NCI-H1436 (cell line): ENCODE measurements around the gene MAPK8IP3.
A peak's percentile ranks its signal among the peaks of the same experiment; 100 is the strongest.
"Not testable (repeated sequence)": the region's sequence is repeated elsewhere in the genome, so short reads cannot be mapped to it uniquely, and the experiment has no call there.

Source experiments
- DNase-seq: peaks from one replicate; lab custom pipeline; 2025; lab: John Stamatoyannopoulos, UW

Gene MAPK8IP3

DNA sequence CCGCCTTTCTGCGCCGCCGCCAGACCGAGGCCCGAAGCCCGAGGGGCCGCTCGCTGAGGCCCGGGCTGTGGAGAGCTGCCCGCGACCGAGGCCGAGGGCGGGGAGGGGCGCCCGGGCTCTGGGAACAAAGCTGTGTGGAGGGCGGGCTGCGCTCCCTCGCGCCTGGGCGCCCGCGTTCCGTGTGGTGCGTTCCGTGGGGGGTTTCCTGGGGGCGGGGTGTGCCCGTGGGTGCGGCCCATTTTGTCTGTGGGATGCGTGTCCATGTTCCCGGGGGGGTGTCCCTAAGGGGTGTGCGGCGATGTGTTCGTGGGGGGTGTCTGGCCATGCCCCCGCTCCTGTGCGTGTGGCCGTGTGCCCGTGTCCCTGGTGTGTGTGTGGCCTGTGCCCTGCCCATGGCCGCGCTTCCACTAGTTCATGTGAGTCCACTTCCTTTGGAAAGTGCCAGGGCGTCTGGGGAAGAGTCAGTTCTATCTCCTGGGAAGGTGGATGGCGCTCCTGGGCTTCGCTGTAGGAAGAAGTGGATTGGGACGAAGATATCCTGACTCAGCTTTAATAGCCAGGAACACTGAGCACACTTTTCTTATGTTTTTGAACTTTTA, 27.4 kb upstream of the MAPK8IP3 start:
- DNase-seq: peak; percentile 14

GRCh38 chr16:1680361-1680760, 25.6 kb upstream of the MAPK8IP3 start:
- DNase-seq: no peak

DNA sequence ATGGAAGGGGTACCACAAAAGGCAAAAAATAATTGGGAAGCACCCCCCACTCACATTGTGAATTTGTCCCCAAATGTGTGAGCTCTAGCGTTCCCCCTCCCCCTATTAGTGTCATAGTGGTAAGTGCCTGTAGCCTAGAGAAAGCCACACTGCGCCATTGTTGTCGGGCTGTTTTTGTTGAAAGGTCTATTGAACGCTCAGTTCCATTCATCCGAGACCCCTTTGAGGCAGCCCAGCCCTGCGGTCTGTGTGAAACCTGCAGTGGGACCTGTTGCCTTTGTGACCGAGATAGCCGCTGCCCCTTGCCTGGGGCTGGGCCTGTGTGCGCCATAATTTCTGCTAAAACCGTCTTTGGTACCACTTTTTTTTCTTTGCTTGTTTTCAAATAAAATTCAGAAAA, 25.0 kb upstream of the MAPK8IP3 start:
- no peak for DNase-seq

DNA sequence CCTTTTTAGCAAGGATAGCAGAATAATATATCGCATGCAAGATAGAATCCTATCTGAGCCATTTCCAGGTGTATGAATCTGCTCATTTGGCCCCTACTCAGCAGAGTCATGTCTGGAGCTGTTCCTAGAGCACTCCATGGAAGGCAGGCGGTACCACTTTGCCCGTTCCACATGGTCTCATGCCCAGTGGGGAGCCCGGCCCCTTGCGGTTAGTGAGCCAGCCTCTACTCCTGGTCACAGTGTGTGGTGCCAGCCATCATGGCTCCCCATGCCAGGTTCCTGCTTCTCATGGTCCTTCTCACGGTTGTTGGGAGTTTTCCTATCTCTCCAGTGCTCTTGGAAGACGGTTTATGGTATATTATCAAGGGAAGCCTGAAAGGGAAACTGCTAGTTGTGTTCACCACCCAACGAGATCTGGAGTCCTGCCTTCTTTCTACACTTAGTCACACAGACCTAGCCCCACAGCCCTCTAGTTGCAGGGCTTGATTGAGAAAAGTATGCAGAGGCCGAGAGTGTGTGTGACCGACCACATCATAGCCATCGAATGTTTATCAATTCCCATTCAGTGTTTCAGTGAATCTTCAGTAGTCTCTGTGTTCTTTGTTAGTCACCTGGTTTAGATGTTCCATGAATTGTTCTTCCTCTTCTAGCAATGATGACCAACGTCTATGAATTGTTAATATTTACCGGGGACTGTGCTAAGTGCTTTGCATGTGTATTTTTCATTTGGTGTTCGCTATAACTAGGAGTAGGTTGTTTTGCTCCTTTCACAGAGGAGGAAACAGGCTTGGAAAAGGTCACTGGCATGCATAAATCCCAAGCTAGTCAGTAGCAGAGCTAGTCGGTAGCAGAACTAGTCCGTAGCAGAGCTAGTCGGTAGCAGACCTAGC, 18.3 kb upstream of the MAPK8IP3 start:
- no peak for DNase-seq

DNA sequence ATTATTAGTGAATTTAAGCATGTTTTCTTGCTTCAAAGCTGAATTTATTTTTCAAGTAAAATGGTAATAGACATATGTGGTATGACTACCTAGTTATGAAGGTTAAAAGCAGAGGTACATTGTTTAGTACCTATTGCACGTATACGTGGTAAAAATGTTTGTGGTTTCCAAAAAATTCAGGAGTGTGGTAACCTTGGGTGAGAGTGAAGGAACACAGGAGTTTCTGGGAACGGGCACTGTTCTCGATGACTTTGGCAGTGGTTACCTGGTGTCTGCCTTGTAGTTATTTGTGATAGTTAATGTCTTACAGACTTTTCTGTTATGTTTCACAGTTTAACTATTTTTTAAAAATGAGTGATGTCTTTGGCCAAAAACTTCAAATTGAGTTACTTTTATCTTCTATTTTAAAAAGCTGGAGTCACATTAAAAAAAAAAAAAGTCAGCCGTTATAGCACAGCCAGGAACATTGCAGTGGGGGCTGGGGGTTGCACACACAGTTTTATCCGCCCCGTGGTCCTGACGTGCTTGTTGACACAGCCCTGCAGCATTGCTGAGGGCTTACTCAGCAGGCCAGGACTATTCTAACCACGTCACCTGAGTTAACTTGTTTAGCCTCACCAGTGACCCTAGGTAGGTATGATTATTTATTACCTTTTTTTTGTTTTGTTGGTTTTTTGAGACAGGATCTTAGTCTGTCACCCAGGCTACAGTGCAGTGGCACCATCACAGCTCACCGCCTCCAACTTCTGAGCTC, 17.0 kb upstream of the MAPK8IP3 start:
- no peak for DNase-seq

DNA sequence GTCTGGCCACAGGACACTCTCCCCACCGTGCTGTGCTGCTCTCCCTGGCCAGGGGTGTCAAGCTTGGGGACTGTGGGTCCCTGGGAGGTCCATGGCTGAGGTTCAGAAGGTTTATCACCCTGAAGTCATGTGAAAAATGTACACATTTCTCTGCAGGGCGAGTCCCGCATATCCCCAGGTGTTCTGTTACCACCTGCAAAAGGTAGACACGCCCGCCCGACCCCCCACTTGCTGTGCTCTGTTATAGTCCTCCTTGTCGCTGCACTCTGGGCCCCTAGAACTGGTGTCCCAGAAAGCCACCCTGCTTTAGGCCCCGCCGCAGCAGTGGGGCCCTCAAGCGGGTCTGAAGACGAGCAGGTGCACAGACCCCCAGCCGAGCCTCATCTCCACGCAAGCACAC, 16.1 kb upstream of the MAPK8IP3 start:
- no peak for DNase-seq

DNA sequence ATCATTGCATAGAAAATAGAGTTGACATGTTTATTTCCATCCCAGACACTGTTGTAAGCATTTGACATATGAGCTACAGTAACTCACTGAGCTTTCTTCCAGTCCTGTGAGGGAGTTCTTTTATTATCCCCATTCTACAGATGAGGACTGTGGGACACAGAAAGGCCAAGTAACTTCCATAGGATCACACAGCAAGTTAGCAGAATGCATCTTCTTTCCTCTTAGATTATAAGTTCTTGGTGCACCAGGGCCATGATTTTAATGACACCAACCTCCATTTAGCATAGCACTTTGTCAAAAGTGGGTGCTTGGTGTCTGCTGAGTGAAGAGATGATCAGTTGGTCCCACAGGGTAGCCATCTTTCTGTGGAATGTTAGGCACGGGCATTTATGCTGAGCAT, 15.2 kb upstream of the MAPK8IP3 start:
- DNase-seq: no peak

DNA sequence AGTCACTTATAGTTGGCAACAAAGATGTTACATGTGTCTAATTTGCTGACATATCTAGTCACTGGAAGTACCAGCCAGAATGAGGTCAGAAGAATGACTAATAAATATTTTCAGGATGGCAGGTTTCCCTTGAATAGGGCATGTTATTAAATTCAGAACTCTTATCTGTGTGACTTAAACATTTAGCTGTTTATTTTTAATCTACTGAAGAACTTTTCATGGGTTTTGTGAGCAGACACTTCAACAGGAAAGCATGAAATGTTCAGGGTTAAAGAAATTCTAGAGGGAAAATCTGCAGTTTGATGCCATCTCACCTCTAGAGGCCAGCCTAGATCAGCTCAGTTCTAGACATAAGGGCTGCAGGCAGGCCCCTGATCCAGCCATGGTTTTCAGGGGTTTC, 14.7 kb upstream of the MAPK8IP3 start:
- no peak for DNase-seq

- DNase-seq: no peak
Measured at GRCh38 chr16:1691956-1692355, 14.0 kb upstream of the MAPK8IP3 start.

GRCh38 chr16:1696863-1697262, 9.1 kb upstream of the MAPK8IP3 start:
- no peak for DNase-seq

- DNase-seq: no peak
Measured at GRCh38 chr16:1698680-1699079, 7.3 kb upstream of the MAPK8IP3 start.

- DNase-seq: no peak
Measured at GRCh38 chr16:1700246-1700645, 5.7 kb upstream of the MAPK8IP3 start.

DNA sequence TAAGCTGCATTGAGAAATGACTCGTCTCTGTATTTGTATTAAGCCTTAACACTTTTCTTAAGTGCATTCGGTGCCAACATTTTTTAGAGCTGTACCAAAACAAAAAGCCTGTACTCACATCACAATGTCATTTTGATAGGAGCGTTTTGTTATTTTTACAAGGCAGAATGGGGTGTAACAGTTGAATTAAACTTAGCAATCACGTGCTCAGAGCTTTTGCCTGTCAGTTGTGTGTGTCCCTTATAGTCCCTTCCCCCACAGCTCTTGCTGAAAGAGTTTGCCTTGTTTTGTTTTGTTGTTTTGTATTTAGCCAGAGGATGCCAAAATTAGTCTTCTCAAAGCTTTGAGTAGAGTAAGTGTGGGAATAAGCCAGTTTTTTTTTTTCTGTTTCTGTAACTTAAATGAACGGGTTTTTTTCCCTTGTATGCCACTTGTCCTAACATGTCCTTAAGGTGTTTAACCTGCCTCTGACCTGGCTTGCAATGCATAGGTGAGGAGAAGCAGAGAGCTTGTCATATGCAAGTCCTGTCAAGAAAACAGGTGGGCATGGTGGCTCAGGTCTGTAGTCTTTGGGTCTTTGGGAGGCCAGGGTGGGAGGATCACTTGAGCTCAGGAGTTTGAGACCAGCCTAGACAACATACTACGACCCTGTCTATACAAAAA, 4.6 kb upstream of the MAPK8IP3 start:
- no peak for DNase-seq

DNA sequence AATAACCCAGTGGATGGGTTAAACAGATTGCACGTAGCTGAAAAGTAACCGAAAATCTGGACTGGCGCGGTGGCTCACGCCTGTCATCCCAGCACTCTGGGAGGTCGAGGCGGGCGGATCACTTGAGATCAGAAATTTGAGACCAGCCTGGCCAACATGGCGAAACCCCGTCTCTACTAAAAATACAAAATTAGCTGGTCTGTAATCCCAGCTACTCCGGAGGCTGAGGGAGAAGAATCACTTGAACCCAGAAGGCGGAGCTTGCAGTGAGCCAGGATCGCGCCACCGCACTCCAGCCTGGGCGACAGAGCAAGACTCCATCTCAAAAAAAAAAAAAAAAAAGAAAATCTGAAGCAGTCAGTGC, 689 bp upstream of the MAPK8IP3 start:
- not testable (repeated sequence) for DNase-seq

- peak; percentile 18 for DNase-seq
Measured at GRCh38 chr16:1706386-1707192, 594 bp downstream of the MAPK8IP3 start.

GRCh38 chr16:1707193-1707790, 1.3 kb downstream of the MAPK8IP3 start:
- DNase-seq: no peak

GRCh38 chr16:1708083-1708767, 2.2 kb downstream of the MAPK8IP3 start:
- no peak for DNase-seq

- no peak for DNase-seq
Measured at GRCh38 chr16:1708768-1709180, 2.8 kb downstream of the MAPK8IP3 start.

GRCh38 chr16:1709356-1709755, 3.4 kb downstream of the MAPK8IP3 start:
- DNase-seq: no peak

DNA sequence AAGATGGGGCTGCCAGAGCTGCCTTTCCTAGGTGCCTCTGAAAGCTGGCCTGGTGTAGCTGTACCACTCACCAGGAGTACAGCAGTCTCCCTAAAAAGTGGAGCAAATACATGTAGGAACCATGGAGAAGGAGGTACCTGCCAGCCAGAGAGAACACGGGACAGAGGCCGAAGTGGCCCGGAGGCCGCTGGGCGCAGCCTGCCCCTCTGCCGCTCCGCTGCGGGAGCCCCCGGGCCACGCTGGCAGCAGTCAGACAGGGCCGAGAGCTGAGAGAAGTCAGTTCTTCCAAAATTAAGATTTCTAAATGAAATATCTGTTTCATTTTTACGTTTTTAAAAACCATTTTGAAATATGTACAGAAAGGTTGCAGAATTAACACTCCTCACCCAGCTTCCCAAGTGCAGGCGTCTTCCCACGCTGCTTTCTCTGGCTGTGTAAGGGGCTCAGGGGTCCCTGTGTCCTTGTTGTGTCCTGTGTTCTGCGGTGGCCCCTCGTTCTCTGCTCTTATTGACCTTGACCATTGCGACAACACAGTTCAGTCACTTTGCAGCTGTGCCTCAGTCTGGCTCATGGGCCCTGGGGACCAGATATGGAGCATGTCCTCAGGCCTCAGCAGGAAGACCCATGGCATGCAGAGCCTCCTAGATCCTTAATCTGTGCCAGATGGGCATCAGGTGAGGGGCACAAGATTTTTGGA, 5.0 kb downstream of the MAPK8IP3 start:
- no peak for DNase-seq
